Activated naive CD8-positive, alpha-beta T cell treated with anti-CD3 and anti-CD28 coated beads, Interleukin-2, amount 50 U/mL, for 24 hours (primary cell): ENCODE results near the gene PROC.
"Not testable (repeated sequence)": the region's sequence is repeated elsewhere in the genome, so short reads cannot be mapped to it uniquely, and the experiment has no call there.

Experiments used
- ATAC-seq: fragments of 150-1000 bp; cut with Tn5 transposase; one replicate; pipeline ENCODE4 v1.10.0; 2021
- DNase-seq: peaks from one replicate; pipeline ENCODE4 v3.0.0; 2021
- H3K27ac Mint-ChIP-seq: one replicate; pipeline ENCODE4 v1.8.0; 2021; ENCODE audit warnings: mild to moderate bottlenecking, mixed read lengths
- H3K27me3 Mint-ChIP-seq: one replicate; pipeline ENCODE4 v1.8.0; 2021; ENCODE audit warnings: mixed read lengths
- H3K36me3 Mint-ChIP-seq: one replicate; pipeline ENCODE4 v1.8.0; 2021; ENCODE audit warnings: low read depth, mixed read lengths
- H3K4me1 Mint-ChIP-seq: one replicate; pipeline ENCODE4 v1.8.0; 2021; ENCODE audit warnings: mixed read lengths
- H3K4me3 Mint-ChIP-seq: one replicate; pipeline ENCODE4 v1.8.0; 2021; ENCODE audit warnings: mild to moderate bottlenecking, moderate library complexity, mixed read lengths
- H3K9me3 Mint-ChIP-seq: one replicate; pipeline ENCODE4 v1.8.0; 2021; ENCODE audit warnings: mixed read lengths

The PROC gene

GRCh38 chr2:127404466-127405254, 13.6 kb upstream of the PROC start:
- Mint-ChIP-seq H3K9me3 (no peaks in the 10 kb centered on the region), H3K4me3 (no peak overlapping the region), H3K27ac (no peak overlapping the region), H3K4me1 (peaks cover 29% of the 10 kb centered on the region), H3K27me3 (peaks cover 7% of the 10 kb centered on the region), H3K36me3 (no peaks in the 10 kb centered on the region)
- ATAC-seq: no peak
- DNase-seq: no peak

GRCh38 chr2:127405255-127405610, 13.0 kb upstream of the PROC start:
- H3K4me1 Mint-ChIP-seq: peaks cover 35% of the 10 kb centered on the region
- no peaks in the 10 kb centered on the region for H3K9me3 Mint-ChIP-seq
- ATAC-seq (no peak), DNase-seq (no peak)
- no peak overlapping the region for H3K4me3 Mint-ChIP-seq
- no peak overlapping the region for H3K27ac Mint-ChIP-seq
- no peaks in the 10 kb centered on the region for H3K36me3 Mint-ChIP-seq
- peaks cover 7% of the 10 kb centered on the region for H3K27me3 Mint-ChIP-seq

GRCh38 chr2:127406454-127406853, 11.8 kb upstream of the PROC start:
- DNase-seq (no peak), ATAC-seq (no peak)
- peaks cover 7% of the 10 kb centered on the region for H3K27me3 Mint-ChIP-seq
- no peaks in the 10 kb centered on the region for H3K9me3 Mint-ChIP-seq
- no peak overlapping the region for H3K4me3 Mint-ChIP-seq
- H3K36me3 Mint-ChIP-seq: no peaks in the 10 kb centered on the region
- H3K27ac Mint-ChIP-seq: no peak overlapping the region
- H3K4me1 Mint-ChIP-seq: peaks cover 41% of the 10 kb centered on the region

GRCh38 chr2:127407091-127407490, 11.1 kb upstream of the PROC start:
- Mint-ChIP-seq H3K9me3 (no peaks in the 10 kb centered on the region), H3K4me3 (no peak overlapping the region), H3K36me3 (no peaks in the 10 kb centered on the region), H3K4me1 (peaks cover 41% of the 10 kb centered on the region), H3K27ac (no peak overlapping the region), H3K27me3 (peaks cover 7% of the 10 kb centered on the region)
- ATAC-seq (no peak), DNase-seq (no peak)

GRCh38 chr2:127407661-127408003, 10.6 kb upstream of the PROC start:
- peak; percentile 33 for ATAC-seq
- DNase-seq: no peak
- Mint-ChIP-seq H3K9me3 (peaks cover 3% of the 10 kb centered on the region), H3K36me3 (no peaks in the 10 kb centered on the region), H3K4me3 (no peak overlapping the region), H3K27me3 (peaks cover 7% of the 10 kb centered on the region), H3K27ac (no peak overlapping the region), H3K4me1 (peaks cover 40% of the 10 kb centered on the region)

GRCh38 chr2:127408004-127408806, 10.0 kb upstream of the PROC start:
- peaks cover 3% of the 10 kb centered on the region for H3K9me3 Mint-ChIP-seq
- no peaks in the 10 kb centered on the region for H3K36me3 Mint-ChIP-seq
- peaks cover 10% of the 10 kb centered on the region for H3K27me3 Mint-ChIP-seq
- DNase-seq (peak; percentile 93), ATAC-seq (peak; percentile 85)
- no peak overlapping the region for H3K4me3 Mint-ChIP-seq
- H3K27ac Mint-ChIP-seq: no peak overlapping the region
- peaks cover 39% of the 10 kb centered on the region for H3K4me1 Mint-ChIP-seq

GRCh38 chr2:127408807-127409099, 9.5 kb upstream of the PROC start:
- no peaks in the 10 kb centered on the region for H3K36me3 Mint-ChIP-seq
- peaks cover 7% of the 10 kb centered on the region for H3K27me3 Mint-ChIP-seq
- H3K9me3 Mint-ChIP-seq: peaks cover 3% of the 10 kb centered on the region
- ATAC-seq (no peak), DNase-seq (no peak)
- H3K4me3 Mint-ChIP-seq: peak overlapping the region; percentile 36
- no peak overlapping the region for H3K27ac Mint-ChIP-seq
- H3K4me1 Mint-ChIP-seq: peaks cover 43% of the 10 kb centered on the region

- not testable (repeated sequence) for ATAC-seq, H3K9me3 Mint-ChIP-seq, H3K27me3 Mint-ChIP-seq, DNase-seq, H3K36me3 Mint-ChIP-seq
- peak overlapping the region; percentile 79 for H3K27ac Mint-ChIP-seq
- peak overlapping the region; percentile 21 for H3K4me3 Mint-ChIP-seq
- H3K4me1 Mint-ChIP-seq: peaks cover 48% of the 10 kb centered on the region
Measured at GRCh38 chr2:127409716-127410115, 8.5 kb upstream of the PROC start.

- Mint-ChIP-seq H3K27me3 (peaks cover 9% of the 10 kb centered on the region), H3K36me3 (no peaks in the 10 kb centered on the region), H3K4me3 (peak overlapping the region; percentile 60), H3K4me1 (peaks cover 54% of the 10 kb centered on the region), H3K27ac (peak overlapping the region; percentile 90), H3K9me3 (peaks cover 3% of the 10 kb centered on the region)
- DNase-seq: no peak
- ATAC-seq: peak; percentile 83
Measured at GRCh38 chr2:127410871-127411652, 7.2 kb upstream of the PROC start.

- Mint-ChIP-seq H3K27ac (no peak overlapping the region), H3K4me3 (peak overlapping the region; percentile 60), H3K9me3 (peaks cover 3% of the 10 kb centered on the region), H3K36me3 (no peaks in the 10 kb centered on the region), H3K27me3 (peaks cover 6% of the 10 kb centered on the region), H3K4me1 (peaks cover 62% of the 10 kb centered on the region)
- ATAC-seq (no peak), DNase-seq (no peak)
Measured at GRCh38 chr2:127411653-127412369, 6.4 kb upstream of the PROC start.

GRCh38 chr2:127413200-127413599, 5.0 kb upstream of the PROC start:
- H3K4me3 Mint-ChIP-seq: no peak overlapping the region
- H3K27ac Mint-ChIP-seq: no peak overlapping the region
- H3K4me1 Mint-ChIP-seq: peaks cover 63% of the 10 kb centered on the region
- H3K9me3 Mint-ChIP-seq: peaks cover 3% of the 10 kb centered on the region
- H3K36me3 Mint-ChIP-seq: no peaks in the 10 kb centered on the region
- ATAC-seq (no peak), DNase-seq (no peak)
- peaks cover 6% of the 10 kb centered on the region for H3K27me3 Mint-ChIP-seq

GRCh38 chr2:127413782-127414637, 4.2 kb upstream of the PROC start:
- Mint-ChIP-seq H3K4me3 (no peak overlapping the region), H3K36me3 (no peaks in the 10 kb centered on the region), H3K27me3 (peaks cover 6% of the 10 kb centered on the region), H3K9me3 (peaks cover 3% of the 10 kb centered on the region), H3K27ac (no peak overlapping the region), H3K4me1 (peaks cover 59% of the 10 kb centered on the region)
- ATAC-seq (no peak), DNase-seq (no peak)

GRCh38 chr2:127414638-127415592, 3.3 kb upstream of the PROC start:
- no peaks in the 10 kb centered on the region for H3K36me3 Mint-ChIP-seq
- peaks cover 55% of the 10 kb centered on the region for H3K4me1 Mint-ChIP-seq
- no peak for ATAC-seq
- H3K27ac Mint-ChIP-seq: no peak overlapping the region
- DNase-seq: no peak
- peaks cover 3% of the 10 kb centered on the region for H3K9me3 Mint-ChIP-seq
- no peak overlapping the region for H3K4me3 Mint-ChIP-seq
- H3K27me3 Mint-ChIP-seq: peaks cover 6% of the 10 kb centered on the region
